Caco-2 (cell line): ENCODE results near the gene HACE1. TPM values are rescaled to one million over a fixed set of nuclear protein-coding genes. Genes with fewer than 3 reads are reported as not detected.
"Not testable (repeated sequence)": the region's sequence is repeated elsewhere in the genome, so short reads cannot be mapped to it uniquely, and the experiment has no call there.

Source experiments
- BruUV-seq: library from RNA; stranded (reverse); fragments of 400-500 nt; replicated peaks from 2 replicates; lab custom pipeline; 2021; lab: Mats Ljungman, UMichigan
- CTCF ChIA-PET: fragments of 300-600 bp; sonication (Branson Sonifier 250); formaldehyde crosslinking; loops from one replicate; lab custom pipeline; 2022; ENCODE audit warnings: antibody characterized with exemption; lab: Charles Lee
- POLR2A ChIA-PET: fragments of 300-600 bp; sonication (Branson Sonifier 250); formaldehyde crosslinking; loops from one replicate; lab custom pipeline; 2022; ENCODE audit warnings: antibody characterized with exemption; lab: Charles Lee
- DNase-seq, 2 experiments: peaks; one replicate each; pipeline versions ENCODE4 v3.0.0 to v3.0.0-alpha.2; 2020 to 2022
- H3K27me3 ChIP-seq: replicated peaks from 2 replicates; pipeline ENCODE4 v1.6.0; 2011; ENCODE audit warnings: low read length; ENCODE audit not compliant: control insufficient read depth, insufficient read depth
- H3K36me3 ChIP-seq: 2 replicates; pipeline ENCODE4 v1.5.1; 2011; ENCODE audit warnings: low read length; ENCODE audit not compliant: control insufficient read depth, insufficient read depth
- H3K4me1 ChIP-seq: fragments of 250-450 bp; sonication (Bioruptor Pico); 2 replicates; pipeline ENCODE4 v1.5.1; 2020; ENCODE audit warnings: mild to moderate bottlenecking
- H3K4me3 ChIP-seq: 2 replicates; pipeline ENCODE4 v1.5.1; 2011; ENCODE audit warnings: low read depth, mild to moderate bottlenecking, control low read depth, low read length
- H3K9me3 ChIP-seq: fragments of 250-450 bp; sonication (Bioruptor Pico); 2 replicates; pipeline ENCODE4 v1.5.1; 2020; ENCODE audit warnings: mild to moderate bottlenecking, moderate library complexity
- H3K27ac Mint-ChIP-seq: one replicate; pipeline ENCODE4 v1.8.0; 2022; ENCODE audit warnings: mixed read lengths; ENCODE audit not compliant: unreplicated experiment
- H3K27me3 Mint-ChIP-seq: one replicate; pipeline ENCODE4 v1.8.0; 2022; ENCODE audit warnings: mixed read lengths; ENCODE audit not compliant: insufficient read depth, unreplicated experiment
- H3K36me3 Mint-ChIP-seq: one replicate; pipeline ENCODE4 v1.8.0; 2022; ENCODE audit warnings: mild to moderate bottlenecking, mixed read lengths; ENCODE audit not compliant: insufficient read depth, unreplicated experiment
- H3K4me1 Mint-ChIP-seq: one replicate; pipeline ENCODE4 v1.8.0; 2022; ENCODE audit warnings: low read depth, mixed read lengths; ENCODE audit not compliant: unreplicated experiment
- H3K4me3 Mint-ChIP-seq: one replicate; pipeline ENCODE4 v1.8.0; 2022; ENCODE audit warnings: mild to moderate bottlenecking, moderate library complexity, mixed read lengths; ENCODE audit not compliant: unreplicated experiment
- H3K9me3 Mint-ChIP-seq: one replicate; pipeline ENCODE4 v1.8.0; 2022; ENCODE audit warnings: mixed read lengths; ENCODE audit not compliant: unreplicated experiment
- intact Hi-C: fragments of 100-400 bp; cut with micrococcal nuclease; formaldehyde crosslinking; loops from one replicate; pipeline ENCODE4 v1.10.0; 2022; ENCODE audit not compliant: unreplicated experiment
- total RNA-seq: library from RNA; stranded (reverse); gene quantifications from 2 replicates; pipeline ENCODE4 v1.2.3, GENCODE V29; 2022
- TF ChIP-seq, protein P1 (sequence below), 2 experiments: fragments of 200-600 bp in 1 of 2; IDR thresholded peaks; 1 replicate in 1 of 2; 2 replicates in 1 of 2; pipeline versions ENCODE4 v1.5.1 to v1.8.0; 2011 to 2022; ENCODE audit warnings: antibody characterized with exemption in 1 of 2, control low read depth in 1 of 2, inconsistent platforms in 1 of 2, low read depth in 1 of 2, low read length in 1 of 2, mild to moderate bottlenecking in 1 of 2, moderate library complexity in 1 of 2; ENCODE audit not compliant: insufficient read depth in 1 of 2, severe bottlenecking in 1 of 2, unreplicated experiment in 1 of 2

Gene HACE1
- total RNA-seq, 1 experiment from 2014 or later: 10.0 TPM

DNA sequence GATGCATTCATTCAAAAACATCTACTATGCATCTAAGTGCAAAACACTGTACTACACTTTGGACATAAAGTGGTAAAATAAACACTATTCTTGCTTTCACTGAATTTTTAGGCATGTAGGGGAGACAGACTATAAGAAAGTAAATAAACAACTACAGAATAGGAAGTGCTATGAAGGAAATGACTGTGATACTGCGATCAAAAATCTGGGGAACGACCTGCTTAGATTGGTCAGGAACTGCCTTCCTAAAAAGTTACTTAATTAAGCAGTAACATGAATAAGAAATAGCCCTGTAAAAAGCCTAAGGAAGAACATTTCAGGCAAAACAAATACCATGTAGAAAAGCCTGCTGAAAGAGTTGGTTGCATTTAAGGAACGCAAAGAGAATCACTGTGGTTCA, 50.6 kb downstream of the HACE1 start:
- H3K4me1 Mint-ChIP-seq: no peaks in the 10 kb centered on the region
- no peaks in the 10 kb centered on the region for H3K9me3 Mint-ChIP-seq
- no peak overlapping the region for H3K4me3 Mint-ChIP-seq
- Histone ChIP-seq H3K4me1 (no peaks in the 10 kb centered on the region), H3K9me3 (no peaks in the 10 kb centered on the region), H3K4me3 (no peak overlapping the region), H3K36me3 (no peaks in the 10 kb centered on the region), H3K27me3 (no peaks in the 10 kb centered on the region)
- H3K27me3 Mint-ChIP-seq: no peaks in the 10 kb centered on the region
- no TSS peak for BruUV-seq
- POLR2A ChIA-PET: no interaction called here
- intact Hi-C loops: no loop called here
- CTCF ChIA-PET: no interaction called here
- TF ChIP-seq, protein P1, sequence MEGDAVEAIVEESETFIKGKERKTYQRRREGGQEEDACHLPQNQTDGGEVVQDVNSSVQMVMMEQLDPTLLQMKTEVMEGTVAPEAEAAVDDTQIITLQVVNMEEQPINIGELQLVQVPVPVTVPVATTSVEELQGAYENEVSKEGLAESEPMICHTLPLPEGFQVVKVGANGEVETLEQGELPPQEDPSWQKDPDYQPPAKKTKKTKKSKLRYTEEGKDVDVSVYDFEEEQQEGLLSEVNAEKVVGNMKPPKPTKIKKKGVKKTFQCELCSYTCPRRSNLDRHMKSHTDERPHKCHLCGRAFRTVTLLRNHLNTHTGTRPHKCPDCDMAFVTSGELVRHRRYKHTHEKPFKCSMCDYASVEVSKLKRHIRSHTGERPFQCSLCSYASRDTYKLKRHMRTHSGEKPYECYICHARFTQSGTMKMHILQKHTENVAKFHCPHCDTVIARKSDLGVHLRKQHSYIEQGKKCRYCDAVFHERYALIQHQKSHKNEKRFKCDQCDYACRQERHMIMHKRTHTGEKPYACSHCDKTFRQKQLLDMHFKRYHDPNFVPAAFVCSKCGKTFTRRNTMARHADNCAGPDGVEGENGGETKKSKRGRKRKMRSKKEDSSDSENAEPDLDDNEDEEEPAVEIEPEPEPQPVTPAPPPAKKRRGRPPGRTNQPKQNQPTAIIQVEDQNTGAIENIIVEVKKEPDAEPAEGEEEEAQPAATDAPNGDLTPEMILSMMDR (IDR thresholded peaks at IDR 0.05; ENCODE audit: insufficient read depth in 1 of 2, low read depth in 1 of 2, low read length in 1 of 2, severe bottlenecking in 1 of 2, unreplicated experiment in 1 of 2): no peak
- H3K27ac Mint-ChIP-seq: no peak overlapping the region
- no peak for DNase-seq
- H3K36me3 Mint-ChIP-seq: no peaks in the 10 kb centered on the region

DNA sequence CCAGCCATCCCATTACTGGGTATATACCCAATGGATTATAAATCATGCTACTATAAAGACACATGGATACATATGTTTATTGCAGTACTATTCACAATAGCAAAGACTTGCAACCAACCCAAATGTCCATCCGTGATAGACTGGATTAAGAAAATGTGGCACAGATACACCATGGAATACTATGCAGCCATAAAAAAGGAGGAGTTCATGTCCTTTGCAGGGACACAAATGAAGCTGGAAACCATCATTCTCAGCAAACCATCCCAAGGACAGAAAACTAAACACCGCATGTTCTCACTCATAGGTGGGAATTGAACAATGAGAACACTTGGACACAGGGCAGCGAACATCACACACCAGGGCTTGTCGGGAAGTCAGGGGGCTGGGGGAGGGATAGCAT, 54.4 kb downstream of the HACE1 start:
- H3K4me3 Mint-ChIP-seq, H3K4me1 Mint-ChIP-seq, H3K4me1 ChIP-seq, H3K27me3 Mint-ChIP-seq, CTCF ChIA-PET, intact Hi-C loops, H3K36me3 Mint-ChIP-seq, H3K4me3 ChIP-seq, DNase-seq, BruUV-seq, H3K27ac Mint-ChIP-seq, H3K36me3 ChIP-seq, POLR2A ChIA-PET, H3K9me3 ChIP-seq, H3K27me3 ChIP-seq: not testable (repeated sequence)
- H3K9me3 Mint-ChIP-seq: peaks cover 17% of the 10 kb centered on the region

DNA sequence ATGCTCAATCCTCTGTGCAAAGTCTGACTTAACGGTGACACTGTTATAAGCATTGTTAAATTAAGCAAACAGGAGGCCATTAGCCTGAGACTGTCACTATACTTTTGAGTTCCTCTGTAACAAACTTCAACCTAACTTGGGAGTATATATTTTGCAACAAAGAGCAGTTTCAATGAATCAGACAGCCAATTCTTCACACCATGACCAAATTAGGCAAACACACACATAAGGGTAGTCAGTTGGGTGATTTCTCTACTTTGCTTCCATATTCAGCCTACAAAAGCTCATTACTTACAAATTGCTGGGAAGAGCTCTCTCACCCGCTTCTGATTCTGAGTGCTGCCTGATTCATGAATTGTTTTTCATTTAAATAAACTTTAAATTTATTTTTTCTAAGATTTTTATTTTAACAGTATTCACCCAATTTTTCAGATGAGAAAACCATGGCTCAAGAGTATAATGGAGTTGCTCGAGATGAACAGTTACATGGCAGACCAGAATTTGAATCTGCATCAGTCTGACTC, 60.5 kb downstream of the HACE1 start:
- DNase-seq: no peak
- Histone ChIP-seq H3K4me3 (no peak overlapping the region), H3K9me3 (no peaks in the 10 kb centered on the region), H3K36me3 (no peaks in the 10 kb centered on the region), H3K4me1 (no peaks in the 10 kb centered on the region), H3K27me3 (no peaks in the 10 kb centered on the region)
- Mint-ChIP-seq H3K36me3 (no peaks in the 10 kb centered on the region), H3K4me3 (no peak overlapping the region), H3K27me3 (no peaks in the 10 kb centered on the region), H3K9me3 (peaks cover 17% of the 10 kb centered on the region), H3K27ac (no peak overlapping the region), H3K4me1 (no peaks in the 10 kb centered on the region)
- no TSS peak for BruUV-seq
- TF ChIP-seq, protein P1 (IDR thresholded peaks at IDR 0.05; ENCODE audit: insufficient read depth in 1 of 2, low read depth in 1 of 2, low read length in 1 of 2, severe bottlenecking in 1 of 2, unreplicated experiment in 1 of 2): no peak
- CTCF ChIA-PET: no interaction called here
- intact Hi-C loops: no loop called here
- POLR2A ChIA-PET: no interaction called here
